Astrocyte (in vitro differentiated cells and primary cell): ENCODE results near the gene PTGES3L. TPM values are rescaled to one million over a fixed set of nuclear protein-coding genes. Genes with fewer than 3 reads are reported as not detected.

Source experiments
- DNase-seq: peaks from one replicate; pipeline ENCODE4 v3.0.0-alpha.2; 2010; ENCODE audit warnings: low read depth
- FAIRE-seq: peaks from 2 replicates; lab custom pipeline; 2011; peaks lifted over from hg19 to GRCh38; lab: Jason Lieb, UNC
- H2AFZ ChIP-seq: 2 replicates; pipeline ENCODE4 v1.6.0; 2012; ENCODE audit warnings: low read depth, low read length, inconsistent platforms
- H3K27ac ChIP-seq: 2 replicates; pipeline ENCODE4 v1.5.1; 2011; ENCODE audit warnings: low read depth, low read length, inconsistent platforms
- H3K27me3 ChIP-seq: 2 replicates; pipeline ENCODE4 v1.6.0; 2011; ENCODE audit warnings: low read length, inconsistent platforms; ENCODE audit not compliant: insufficient read depth
- H3K36me3 ChIP-seq: 2 replicates; pipeline ENCODE4 v1.5.1; 2011; ENCODE audit warnings: low read length, inconsistent platforms; ENCODE audit not compliant: insufficient read depth
- H3K4me1 ChIP-seq: 2 replicates; pipeline ENCODE4 v1.5.1; 2011; ENCODE audit warnings: low read length, inconsistent platforms; ENCODE audit not compliant: insufficient read depth
- H3K4me2 ChIP-seq: 2 replicates; pipeline ENCODE4 v1.6.0; 2012; ENCODE audit warnings: low read length, inconsistent platforms
- H3K4me3 ChIP-seq: 2 replicates; pipeline ENCODE4 v1.5.1; 2011; ENCODE audit warnings: low read depth, mild to moderate bottlenecking, low read length, inconsistent platforms; ENCODE audit not compliant: insufficient read depth
- H3K79me2 ChIP-seq: 2 replicates; pipeline ENCODE4 v1.6.0; 2012; ENCODE audit warnings: mild to moderate bottlenecking, low read length, inconsistent platforms; ENCODE audit not compliant: insufficient read depth
- H3K9ac ChIP-seq: 2 replicates; pipeline ENCODE4 v1.6.0; 2012; ENCODE audit warnings: mild to moderate bottlenecking, low read length, inconsistent platforms
- H3K9me3 ChIP-seq: 2 replicates; pipeline ENCODE4 v1.5.1; 2012; ENCODE audit warnings: low read depth, mild to moderate bottlenecking, low read length, inconsistent platforms; ENCODE audit not compliant: insufficient read depth
- H4K20me1 ChIP-seq: 2 replicates; pipeline ENCODE4 v1.6.0; 2012; ENCODE audit warnings: low read length, inconsistent platforms; ENCODE audit not compliant: insufficient read depth
- H3K27ac Mint-ChIP-seq: one replicate; pipeline ENCODE4 v1.8.0; 2021; ENCODE audit warnings: mild to moderate bottlenecking, mixed read lengths; ENCODE audit not compliant: unreplicated experiment
- H3K27me3 Mint-ChIP-seq: one replicate; pipeline ENCODE4 v1.8.0; 2021; ENCODE audit warnings: low read depth, mixed read lengths; ENCODE audit not compliant: unreplicated experiment
- H3K36me3 Mint-ChIP-seq: one replicate; pipeline ENCODE4 v1.8.0; 2021; ENCODE audit warnings: low read depth, mixed read lengths; ENCODE audit not compliant: unreplicated experiment
- H3K4me1 Mint-ChIP-seq: one replicate; pipeline ENCODE4 v1.8.0; 2021; ENCODE audit warnings: low read depth, mixed read lengths; ENCODE audit not compliant: unreplicated experiment
- H3K4me3 Mint-ChIP-seq: one replicate; pipeline ENCODE4 v1.8.0; 2021; ENCODE audit warnings: mild to moderate bottlenecking, moderate library complexity, mixed read lengths; ENCODE audit not compliant: unreplicated experiment
- H3K9me3 Mint-ChIP-seq: one replicate; pipeline ENCODE4 v1.8.0; 2021; ENCODE audit warnings: mild to moderate bottlenecking, mixed read lengths; ENCODE audit not compliant: unreplicated experiment
- EZH2 ChIP-seq: IDR thresholded peaks from 2 replicates; pipeline ENCODE4 v1.6.1; 2012; ENCODE audit warnings: mild to moderate bottlenecking, low read length, inconsistent platforms; ENCODE audit not compliant: insufficient read depth
- total RNA-seq: library from RNA; stranded (reverse); gene quantifications from 2 replicates; pipeline ENCODE4 v1.2.1, GENCODE V29; 2021
- TF ChIP-seq, protein P1 (sequence below): IDR thresholded peaks from 2 replicates; pipeline ENCODE4 v1.5.1; 2011; ENCODE audit warnings: low read depth, mild to moderate bottlenecking, inconsistent platforms, low read length, moderate library complexity; ENCODE audit not compliant: insufficient read depth

The PTGES3L gene
- total RNA-seq, 1 donor from 2014 or later = 5.1 TPM

DNA sequence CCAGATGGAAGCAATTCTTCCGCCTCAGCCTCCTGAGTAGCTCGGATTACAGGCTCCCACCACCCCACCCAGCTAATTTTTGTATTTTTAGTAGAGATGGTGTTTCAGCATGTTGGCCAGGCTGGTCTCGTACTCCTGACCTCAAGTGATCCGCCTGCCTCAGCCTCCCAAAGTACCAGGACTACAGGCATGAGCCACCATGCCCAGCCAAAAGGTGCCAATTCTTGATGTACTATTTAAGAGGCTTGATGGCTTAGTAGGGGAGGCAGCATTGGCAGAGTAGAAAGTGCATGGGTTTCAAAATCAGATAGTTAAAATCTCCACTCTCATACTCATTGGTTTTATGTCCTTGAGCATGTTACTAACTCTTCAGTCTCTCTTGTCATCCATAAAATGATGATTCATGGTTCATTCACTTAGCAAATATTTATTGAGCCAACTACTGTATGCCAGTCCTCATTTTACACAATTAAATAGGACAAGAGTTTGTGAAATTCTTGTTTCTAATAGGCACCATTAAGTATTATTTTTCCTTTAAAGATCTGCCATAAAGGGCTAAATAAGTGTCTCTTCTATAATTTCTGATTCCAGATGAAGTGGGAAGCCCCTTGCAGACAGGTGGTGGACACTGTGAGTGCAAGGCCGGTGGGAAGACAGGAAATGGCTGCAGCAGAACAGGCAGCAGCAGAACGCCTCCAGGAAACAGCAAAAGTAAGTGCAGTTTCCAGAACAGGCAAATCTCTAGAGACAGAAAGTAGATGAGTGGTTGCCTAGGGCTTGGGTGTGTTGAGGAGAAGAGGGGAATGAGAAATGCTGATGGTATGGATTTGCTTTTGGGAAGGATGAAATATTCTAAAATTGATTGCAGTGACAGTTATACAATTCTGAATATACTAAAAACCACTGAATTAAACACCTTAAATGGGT lies 10.1 kb upstream of the PTGES3L start:
- peaks cover 24% of the 10 kb centered on the region for H3K36me3 Mint-ChIP-seq
- no peak for FAIRE-seq
- H3K27me3 Mint-ChIP-seq = no peaks in the 10 kb centered on the region

DNA sequence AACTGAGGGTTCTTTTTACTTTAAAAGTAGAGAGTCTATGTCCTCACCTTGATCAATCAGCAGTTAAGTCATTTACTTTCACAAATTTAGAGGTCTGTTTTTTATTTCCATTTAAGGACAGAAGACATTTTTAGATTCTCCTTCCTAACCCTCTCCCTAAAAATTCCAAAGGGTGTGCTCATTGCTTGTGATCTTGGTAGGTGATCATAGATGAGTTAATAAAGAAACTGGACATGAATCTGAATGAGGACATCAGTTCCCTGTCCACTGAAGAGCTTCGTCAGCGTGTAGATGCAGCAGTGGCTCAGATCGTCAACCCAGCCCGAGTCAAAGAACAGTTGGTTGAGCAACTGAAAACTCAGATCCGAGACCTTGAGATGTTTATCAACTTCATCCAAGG lies 9.3 kb upstream of the PTGES3L start:
- TF ChIP-seq, protein P1, sequence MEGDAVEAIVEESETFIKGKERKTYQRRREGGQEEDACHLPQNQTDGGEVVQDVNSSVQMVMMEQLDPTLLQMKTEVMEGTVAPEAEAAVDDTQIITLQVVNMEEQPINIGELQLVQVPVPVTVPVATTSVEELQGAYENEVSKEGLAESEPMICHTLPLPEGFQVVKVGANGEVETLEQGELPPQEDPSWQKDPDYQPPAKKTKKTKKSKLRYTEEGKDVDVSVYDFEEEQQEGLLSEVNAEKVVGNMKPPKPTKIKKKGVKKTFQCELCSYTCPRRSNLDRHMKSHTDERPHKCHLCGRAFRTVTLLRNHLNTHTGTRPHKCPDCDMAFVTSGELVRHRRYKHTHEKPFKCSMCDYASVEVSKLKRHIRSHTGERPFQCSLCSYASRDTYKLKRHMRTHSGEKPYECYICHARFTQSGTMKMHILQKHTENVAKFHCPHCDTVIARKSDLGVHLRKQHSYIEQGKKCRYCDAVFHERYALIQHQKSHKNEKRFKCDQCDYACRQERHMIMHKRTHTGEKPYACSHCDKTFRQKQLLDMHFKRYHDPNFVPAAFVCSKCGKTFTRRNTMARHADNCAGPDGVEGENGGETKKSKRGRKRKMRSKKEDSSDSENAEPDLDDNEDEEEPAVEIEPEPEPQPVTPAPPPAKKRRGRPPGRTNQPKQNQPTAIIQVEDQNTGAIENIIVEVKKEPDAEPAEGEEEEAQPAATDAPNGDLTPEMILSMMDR = no peak
- no peak for TF ChIP-seq EZH2
- DNase-seq = no peak

More for the DNA sequence above, 10.1 kb upstream of the PTGES3L start:
- peak; percentile 19 for DNase-seq
- Histone ChIP-seq H3K9ac (no peak overlapping the region), H3K27ac (peak overlapping the region; percentile 4), H3K27me3 (no peaks in the 10 kb centered on the region), H2AFZ (no peak overlapping the region), H3K4me2 (peak overlapping the region; percentile 6), H3K36me3 (peaks cover 43% of the 10 kb centered on the region), H3K4me3 (no peak overlapping the region), H4K20me1 (no peaks in the 10 kb centered on the region), H3K79me2 (peaks cover 7% of the 10 kb centered on the region), H3K4me1 (peaks cover 7% of the 10 kb centered on the region), H3K9me3 (no peaks in the 10 kb centered on the region)
- TF ChIP-seq, protein P1 = no peak
- Mint-ChIP-seq H3K27ac (peak overlapping the region; percentile 12), H3K4me1 (peaks cover 12% of the 10 kb centered on the region), H3K4me3 (no peak overlapping the region), H3K9me3 (no peaks in the 10 kb centered on the region)

DNA sequence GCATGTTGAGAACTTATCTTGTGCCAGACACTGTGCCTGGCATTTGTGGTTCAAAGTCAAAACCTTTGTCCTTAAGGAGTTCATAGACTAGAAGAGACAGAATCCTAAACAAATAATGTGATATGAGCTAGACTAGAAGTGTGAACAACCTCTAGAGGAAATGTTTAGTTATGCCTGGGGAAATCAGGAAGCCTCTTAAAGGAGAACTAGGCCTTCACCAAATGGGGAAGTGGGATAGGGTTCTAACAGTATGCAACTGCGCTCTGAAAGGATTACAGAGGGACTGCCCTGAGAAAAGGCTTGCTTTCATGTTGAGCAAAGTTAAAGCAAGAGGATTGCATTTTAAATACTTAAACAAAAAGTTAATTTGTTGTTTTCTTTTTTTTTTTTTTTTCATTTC lies 5.3 kb upstream of the PTGES3L start:
- Histone ChIP-seq H3K27ac (no peak overlapping the region), H3K9me3 (no peaks in the 10 kb centered on the region), H3K4me1 (peaks cover 15% of the 10 kb centered on the region), H2AFZ (no peak overlapping the region), H4K20me1 (peaks cover 21% of the 10 kb centered on the region), H3K4me3 (no peak overlapping the region), H3K27me3 (no peaks in the 10 kb centered on the region), H3K4me2 (no peak overlapping the region), H3K36me3 (peaks cover 23% of the 10 kb centered on the region), H3K9ac (no peak overlapping the region), H3K79me2 (peaks cover 25% of the 10 kb centered on the region)
- FAIRE-seq (no peak), DNase-seq (no peak)
- no peaks in the 10 kb centered on the region for H3K9me3 Mint-ChIP-seq
- peaks cover 16% of the 10 kb centered on the region for H3K36me3 Mint-ChIP-seq
- H3K4me3 Mint-ChIP-seq = no peak overlapping the region
- TF ChIP-seq, protein P1 = no peak
- TF ChIP-seq EZH2 = no peak
- peaks cover 14% of the 10 kb centered on the region for H3K4me1 Mint-ChIP-seq
- no peaks in the 10 kb centered on the region for H3K27me3 Mint-ChIP-seq
- no peak overlapping the region for H3K27ac Mint-ChIP-seq

More for the DNA sequence above, 9.3 kb upstream of the PTGES3L start:
- Mint-ChIP-seq H3K27me3 (no peaks in the 10 kb centered on the region), H3K36me3 (peaks cover 19% of the 10 kb centered on the region), H3K4me3 (no peak overlapping the region), H3K27ac (no peak overlapping the region), H3K4me1 (peaks cover 12% of the 10 kb centered on the region), H3K9me3 (no peaks in the 10 kb centered on the region)
- Histone ChIP-seq H3K79me2 (peaks cover 7% of the 10 kb centered on the region), H2AFZ (no peak overlapping the region), H3K9ac (no peak overlapping the region), H3K36me3 (peaks cover 43% of the 10 kb centered on the region), H3K4me2 (no peak overlapping the region), H4K20me1 (peaks cover 3% of the 10 kb centered on the region), H3K27ac (no peak overlapping the region), H3K4me1 (peaks cover 7% of the 10 kb centered on the region), H3K4me3 (no peak overlapping the region), H3K27me3 (no peaks in the 10 kb centered on the region), H3K9me3 (no peaks in the 10 kb centered on the region)
- FAIRE-seq = no peak
